GM18858 (cell line): Measurements from ENCODE around the gene BTN2A1.
"Not testable (repeated sequence)": the region's sequence is repeated elsewhere in the genome, so short reads cannot be mapped to it uniquely, and the experiment has no call there.

Source experiments
- ATAC-seq: cut with Tn5 transposase; IDR thresholded peaks from one replicate; pipeline ENCODE4 v1.9.1; 2021; ENCODE audit not compliant: unreplicated experiment

BTN2A1 gene

GRCh38 chr6:26457806-26458688 is at the start of gene BTN2A1:
TSS of gene BTN2A1 (plus strand) at chr6:26457955. CDS start at chr6:26458637, 682 bp downstream.
- peak; percentile 85 for ATAC-seq

- no peak for ATAC-seq
These were observed 48.7 kb upstream of the BTN2A1 start for GRCh38 chr6:26408828-26409730.

DNA sequence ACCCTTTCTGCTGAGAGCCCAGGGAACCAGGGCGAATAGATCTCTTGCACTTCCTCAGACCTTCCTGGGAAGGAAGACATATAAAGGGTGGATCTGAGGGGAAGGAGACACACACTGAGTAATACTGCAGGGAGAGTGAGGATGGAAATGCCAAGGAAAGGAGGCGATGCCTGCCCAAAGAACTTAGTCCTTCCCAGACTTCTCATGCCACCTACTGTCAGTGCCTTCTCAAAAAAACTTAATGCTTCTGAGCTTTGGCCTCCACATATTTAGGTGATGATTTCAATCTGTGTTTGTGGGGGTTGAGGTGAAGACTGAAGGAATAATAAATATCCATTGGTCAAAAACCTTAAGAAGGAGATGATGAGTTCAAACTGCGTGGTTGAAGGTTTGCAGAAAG is 46.0 kb upstream of the BTN2A1 start:
- ATAC-seq = no peak

DNA sequence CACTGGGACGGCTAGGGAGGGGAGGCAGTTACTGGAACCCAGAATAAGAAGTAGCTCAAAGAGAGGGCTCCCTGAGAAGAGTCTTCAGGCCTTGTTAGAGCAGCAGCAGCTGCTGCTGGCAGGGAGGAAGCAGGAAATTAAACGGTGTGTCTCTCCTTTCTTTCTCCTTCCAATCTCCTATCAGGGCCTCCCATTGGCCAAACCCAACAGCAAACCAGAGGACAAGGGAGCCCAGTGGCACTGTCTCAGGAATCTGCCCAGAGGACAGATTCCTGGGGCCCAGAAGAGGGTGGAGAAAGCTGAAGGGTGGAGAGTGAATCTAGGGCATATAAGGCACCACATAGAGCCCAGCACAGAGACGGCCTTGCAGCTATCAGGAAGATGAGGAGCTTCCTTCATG is 45.5 kb upstream of the BTN2A1 start:
- no peak for ATAC-seq

DNA sequence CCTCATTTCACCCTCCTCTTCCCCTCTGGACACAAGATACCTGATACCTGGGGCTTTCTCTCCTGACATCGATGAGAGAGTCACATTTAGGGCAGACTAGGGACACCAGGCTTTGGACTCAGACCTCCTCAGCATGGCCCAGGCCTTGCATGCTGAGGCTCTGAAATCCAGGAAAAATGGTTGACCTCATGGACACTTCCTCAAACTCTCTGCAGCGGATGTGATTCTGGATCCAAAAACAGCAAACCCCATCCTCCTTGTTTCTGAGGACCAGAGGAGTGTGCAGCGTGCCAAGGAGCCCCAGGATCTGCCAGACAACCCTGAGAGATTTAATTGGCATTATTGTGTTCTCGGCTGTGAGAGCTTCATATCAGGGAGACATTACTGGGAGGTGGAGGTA is 44.8 kb upstream of the BTN2A1 start:
- ATAC-seq = no peak

- no peak for ATAC-seq
These were observed 43.5 kb upstream of the BTN2A1 start for GRCh38 chr6:26414281-26414680.

- ATAC-seq = no peak
These were observed 42.6 kb upstream of the BTN2A1 start for GRCh38 chr6:26415036-26415614.

GRCh38 chr6:26415791-26416190 is 42.0 kb upstream of the BTN2A1 start:
- ATAC-seq = no peak

DNA sequence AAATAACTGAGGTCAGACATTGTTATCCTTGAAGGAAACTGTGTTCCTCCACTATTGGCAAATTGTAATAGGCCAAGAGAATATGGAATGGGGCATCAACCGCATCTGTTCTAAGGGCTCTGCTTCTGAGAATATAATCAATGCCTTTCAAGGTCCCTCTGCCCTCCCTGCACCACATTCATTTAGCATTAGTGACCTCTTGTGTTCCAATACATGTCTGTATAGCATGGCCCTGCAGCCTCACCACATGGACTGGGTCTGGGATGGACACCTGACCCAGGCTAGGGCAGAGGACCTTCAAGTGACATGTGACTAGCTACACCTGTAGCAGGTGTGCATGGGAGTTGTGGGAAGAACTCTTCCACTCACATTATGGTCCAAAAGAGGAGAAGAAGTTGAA is 41.5 kb upstream of the BTN2A1 start:
- no peak for ATAC-seq

GRCh38 chr6:26418077-26418476 is 39.7 kb upstream of the BTN2A1 start:
- not testable (repeated sequence) for ATAC-seq

- not testable (repeated sequence) for ATAC-seq
These were observed 39.0 kb upstream of the BTN2A1 start for GRCh38 chr6:26418795-26419194.

DNA sequence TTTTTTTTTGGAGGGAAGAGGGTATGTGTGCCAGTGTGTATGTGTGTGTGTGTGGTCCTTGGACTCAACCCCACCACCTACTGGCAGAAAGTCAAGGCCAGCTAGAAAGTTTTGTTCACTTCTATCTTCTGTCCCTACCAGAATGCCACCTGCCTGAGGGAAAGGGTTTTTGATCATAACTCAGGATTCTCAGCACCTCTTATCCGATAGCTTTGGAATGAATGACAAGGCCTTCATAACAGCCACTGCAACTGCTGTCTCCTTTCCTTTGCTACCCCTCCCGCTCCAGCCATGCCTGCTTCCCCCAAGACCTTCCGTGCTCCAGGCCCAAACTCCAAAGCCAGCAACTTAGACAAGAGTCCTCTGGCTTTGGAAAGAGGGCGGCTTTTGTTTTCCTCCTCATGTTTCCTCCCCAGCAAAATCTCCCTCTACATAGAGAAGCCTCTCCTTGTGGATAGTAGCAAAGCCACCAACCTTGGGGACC is 37.0 kb upstream of the BTN2A1 start:
- ATAC-seq = no peak

- peak; percentile 85 for ATAC-seq
These were observed 36.3 kb upstream of the BTN2A1 start for GRCh38 chr6:26421259-26422144.

- no peak for ATAC-seq
These were observed 35.4 kb upstream of the BTN2A1 start for GRCh38 chr6:26422329-26422728.

DNA sequence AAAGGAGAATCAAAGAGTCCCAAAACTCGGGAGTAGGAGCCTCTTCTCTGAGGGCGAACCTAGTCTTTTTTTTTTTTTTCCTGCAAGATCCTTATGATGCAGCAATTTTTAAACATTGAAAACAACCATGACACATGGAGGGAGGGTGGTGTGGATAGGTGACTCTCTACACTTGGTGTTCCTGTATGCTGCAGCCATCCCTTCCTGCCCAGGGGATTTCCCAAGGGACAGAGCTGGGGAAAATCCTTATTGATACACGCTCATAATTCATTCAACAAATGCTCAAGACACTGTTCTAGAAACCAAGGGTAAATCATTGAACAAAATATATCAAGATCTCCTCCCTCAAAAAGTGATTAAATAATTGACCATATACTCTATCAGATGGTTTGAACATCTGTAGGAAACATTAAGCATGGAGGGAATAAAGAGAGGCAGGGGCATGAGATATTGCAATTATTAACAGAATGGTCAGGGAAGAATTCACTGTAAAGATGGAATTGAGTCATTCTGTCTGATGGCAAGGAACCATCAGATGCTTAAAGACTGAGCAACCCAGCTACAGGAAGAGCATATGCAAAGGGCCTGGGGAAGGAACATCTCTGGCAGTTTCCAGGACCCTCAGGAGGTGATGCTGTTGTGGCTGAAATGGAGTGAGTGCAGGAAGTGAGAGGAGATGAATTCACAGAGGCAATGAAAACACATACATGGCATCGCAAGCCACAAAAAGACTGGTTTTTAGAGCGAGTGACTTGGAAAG is 30.9 kb upstream of the BTN2A1 start:
- no peak for ATAC-seq

DNA sequence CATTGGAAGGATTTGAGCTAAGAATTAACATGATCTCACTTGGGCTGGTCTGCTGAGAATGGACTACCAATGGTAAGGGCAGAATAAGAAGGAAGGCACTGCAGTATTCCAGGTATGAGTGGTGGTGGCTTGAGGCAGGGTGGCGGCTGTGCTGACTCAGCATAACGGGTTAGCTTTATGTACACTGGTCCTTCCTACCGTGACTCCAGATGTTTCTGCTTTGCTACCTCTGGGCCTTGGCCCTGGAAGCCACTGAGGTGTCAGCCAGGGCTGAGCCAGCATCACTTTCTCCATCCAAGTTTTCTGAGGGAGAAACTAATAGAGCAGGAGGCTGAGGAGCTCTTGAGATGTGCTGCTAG is 30.3 kb upstream of the BTN2A1 start:
- ATAC-seq = no peak

- no peak for ATAC-seq
These were observed 29.5 kb upstream of the BTN2A1 start for GRCh38 chr6:26428206-26428605.

- no peak for ATAC-seq
These were observed 27.0 kb upstream of the BTN2A1 start for GRCh38 chr6:26430787-26431186.

- ATAC-seq = no peak
These were observed 26.2 kb upstream of the BTN2A1 start for GRCh38 chr6:26431258-26432172.
